Stimulated activated CD4-positive, alpha-beta T cell treated with anti-CD3 and anti-CD28 coated beads, Interleukin-12 subunit alpha, Interleukin-12 subunit beta, amount 100 ng/mL, for 48 hours (primary cell): Measurements from ENCODE around the gene ZNF766.
"Not testable (repeated sequence)": the region's sequence is repeated elsewhere in the genome, so short reads cannot be mapped to it uniquely, and the experiment has no call there.

Experiments
- DNase-seq, 3 donors: peaks; one replicate each; pipeline ENCODE4 v3.0.0-alpha.2; 2020; ENCODE audit warnings: low read depth in 2 of 3, low spot score in 1 of 3

ZNF766 gene

GRCh38 chr19:52269338-52270261, at the start of gene ZNF766:
Gene ZNF766, plus strand, starts transcription at chr19:52269587. Its CDS starts 27 bp downstream, at chr19:52269614.
- peak; percentile 93 to 97 (median 96) for DNase-seq

- no peak for DNase-seq
Observed at GRCh38 chr19:52219611-52220010, 49.8 kb upstream of the ZNF766 start.

GRCh38 chr19:52221031-52221430, 48.4 kb upstream of the ZNF766 start:
- DNase-seq, result no peak

DNA sequence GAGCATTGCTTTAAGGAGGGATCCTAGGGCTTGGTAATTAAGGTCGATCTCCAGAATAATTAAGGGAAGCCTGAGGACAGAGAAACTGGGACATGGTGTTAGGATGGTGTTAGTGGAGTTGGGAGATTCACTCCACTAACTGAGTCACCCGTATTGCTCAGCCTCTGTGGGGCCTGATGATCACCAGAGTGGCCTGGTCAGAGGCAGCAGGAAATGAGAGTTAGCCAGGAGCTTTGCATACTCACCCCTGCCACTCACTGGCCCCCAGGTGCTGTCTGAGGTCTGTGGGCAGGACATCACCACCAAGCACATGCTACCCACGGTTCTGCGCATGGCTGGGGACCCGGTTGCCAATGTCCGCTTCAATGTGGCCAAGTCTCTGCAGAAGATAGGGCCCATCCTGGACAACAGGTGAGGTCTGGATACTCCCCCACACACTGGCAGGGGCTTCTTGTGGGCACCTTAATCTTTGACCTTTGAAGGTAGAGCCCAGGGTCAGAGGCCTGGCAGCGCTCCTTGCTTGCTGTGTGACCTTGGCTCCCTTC, 47.5 kb upstream of the ZNF766 start:
- no peak for DNase-seq

DNA sequence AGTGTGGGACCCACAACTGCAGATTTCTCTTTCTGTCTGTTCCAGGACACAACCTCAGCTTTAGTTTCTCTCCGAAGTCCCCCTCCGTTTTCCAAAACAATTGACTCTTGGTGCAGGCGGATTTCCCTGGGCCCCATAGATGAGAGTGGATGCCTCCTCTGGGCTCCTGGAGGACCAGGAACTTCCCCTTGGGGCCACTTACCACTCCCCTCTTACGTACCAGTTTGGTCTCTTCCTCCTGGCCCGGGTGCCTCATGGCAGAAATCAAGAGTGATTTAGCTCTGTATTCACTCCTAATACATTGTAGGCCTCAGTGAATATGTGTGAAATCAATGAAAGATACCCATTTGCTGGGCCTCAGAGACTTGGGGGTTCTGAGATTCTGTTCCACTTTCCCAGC, 45.2 kb upstream of the ZNF766 start:
- no peak for DNase-seq

DNA sequence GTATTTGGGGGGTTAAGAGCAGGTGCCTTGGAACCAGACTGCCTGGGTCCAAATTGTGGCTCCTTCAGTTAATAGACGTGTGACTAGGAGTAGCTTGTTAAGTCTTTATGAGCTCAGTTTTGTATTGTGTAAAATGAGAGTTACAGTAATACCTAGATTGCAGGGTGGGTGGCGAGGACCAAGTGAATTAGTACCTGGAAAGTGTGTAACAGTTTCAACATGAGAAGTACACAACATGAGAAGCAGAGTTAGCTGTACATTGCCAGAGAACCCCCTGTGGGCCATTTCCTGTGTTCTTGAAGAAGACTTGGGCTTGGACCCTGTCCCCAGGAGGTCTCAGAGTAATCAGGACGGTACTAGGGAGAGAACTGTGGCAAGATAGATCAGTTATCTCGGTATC, 42.7 kb upstream of the ZNF766 start:
- peak; percentile 8 to 18 (median 9) for DNase-seq

GRCh38 chr19:52227196-52227940, 42.0 kb upstream of the ZNF766 start:
- DNase-seq, result no peak

GRCh38 chr19:52227980-52228379, 41.4 kb upstream of the ZNF766 start:
- no peak for DNase-seq

DNA sequence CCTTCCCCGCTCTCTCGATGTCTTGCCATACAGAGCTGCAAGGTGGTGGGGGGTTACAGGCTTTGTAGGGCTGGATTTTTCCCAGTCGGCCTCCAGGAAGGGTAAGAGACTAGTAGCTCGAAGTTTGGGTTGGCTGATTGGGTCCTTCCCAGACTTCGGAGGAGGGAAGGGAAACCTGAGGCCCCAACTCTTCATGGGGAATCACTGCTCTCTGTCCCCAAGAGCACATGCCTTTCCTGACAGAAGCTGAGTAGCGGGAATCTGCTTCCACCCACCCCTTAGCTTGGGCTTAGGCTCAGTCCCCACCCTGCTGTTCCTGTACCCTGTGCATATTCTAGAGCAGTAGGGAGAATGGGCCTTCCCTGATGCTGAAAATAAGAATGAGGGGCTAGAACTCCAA, 39.9 kb upstream of the ZNF766 start:
- DNase-seq, result no peak

DNA sequence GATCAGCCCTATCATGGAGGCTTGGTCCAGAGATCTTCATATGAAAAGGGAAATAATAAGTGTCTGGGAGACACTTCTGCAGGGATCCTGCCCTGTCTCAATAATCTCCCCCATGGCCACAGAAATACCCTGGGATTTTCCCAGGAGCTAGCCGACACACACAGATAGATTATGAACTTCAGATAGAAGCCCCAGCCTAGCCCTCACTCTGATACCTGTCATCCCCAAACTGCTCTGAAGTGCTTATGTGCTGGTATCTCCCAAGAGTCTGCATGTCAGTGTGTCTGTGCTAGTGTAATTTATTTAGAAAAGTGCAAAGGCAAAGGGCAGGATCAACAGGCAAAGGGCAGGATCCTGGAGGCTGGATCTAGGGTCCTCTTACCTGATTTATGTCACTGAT, 38.7 kb upstream of the ZNF766 start:
- no peak for DNase-seq

DNA sequence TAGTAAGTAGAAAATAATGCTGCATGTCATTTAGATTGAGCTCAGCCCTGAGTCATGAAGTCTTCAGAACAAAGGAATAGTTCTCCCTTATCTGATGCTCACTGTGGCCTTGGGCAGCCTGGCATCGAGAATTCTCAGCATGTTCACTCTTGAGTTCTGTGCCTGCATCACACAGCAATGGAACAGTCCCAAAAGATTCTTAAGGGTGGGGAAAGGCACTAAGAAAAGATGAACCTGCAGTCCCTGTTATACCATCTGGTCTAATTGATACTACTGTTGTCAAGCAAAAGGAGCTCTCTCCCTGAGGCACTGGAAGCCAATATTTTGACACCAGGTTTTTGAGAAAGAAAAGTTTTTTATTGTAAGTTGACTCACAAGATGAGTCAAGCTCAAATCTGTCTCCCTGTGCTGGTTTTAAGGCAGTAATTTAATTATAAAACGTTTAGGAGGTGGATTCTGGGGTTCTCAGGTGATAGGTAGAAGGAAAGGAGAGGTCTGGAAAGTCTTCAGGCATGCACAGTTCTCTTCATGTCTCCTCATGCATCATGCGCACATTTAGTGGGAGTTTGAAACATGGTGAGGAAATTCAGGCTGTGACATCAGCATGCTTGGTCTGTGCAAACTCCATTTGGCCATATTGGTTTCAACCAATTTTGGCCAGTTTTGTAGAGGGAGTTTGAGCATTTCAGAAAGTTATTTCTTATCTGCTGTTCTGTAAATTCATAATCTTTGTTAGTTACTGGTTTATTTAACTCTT, 38.1 kb upstream of the ZNF766 start:
- no peak for DNase-seq

DNA sequence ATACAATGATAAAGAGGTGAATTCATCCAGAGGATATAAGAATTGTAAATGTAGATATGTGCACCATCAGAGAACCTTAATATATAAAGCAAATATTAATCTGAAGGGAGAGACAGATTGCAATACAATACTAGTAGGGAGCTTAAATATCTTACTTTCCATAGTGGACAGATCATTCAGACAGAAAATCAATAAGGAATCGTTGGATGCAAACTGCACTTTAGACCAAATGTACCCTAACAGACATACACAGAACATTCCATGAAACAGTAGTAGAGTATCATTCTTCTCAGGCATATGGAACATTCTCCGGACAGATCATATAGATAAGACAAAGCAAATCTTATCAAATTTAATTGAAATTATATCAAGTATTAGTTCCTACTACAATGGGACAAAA, 35.0 kb upstream of the ZNF766 start:
- no peak for DNase-seq

DNA sequence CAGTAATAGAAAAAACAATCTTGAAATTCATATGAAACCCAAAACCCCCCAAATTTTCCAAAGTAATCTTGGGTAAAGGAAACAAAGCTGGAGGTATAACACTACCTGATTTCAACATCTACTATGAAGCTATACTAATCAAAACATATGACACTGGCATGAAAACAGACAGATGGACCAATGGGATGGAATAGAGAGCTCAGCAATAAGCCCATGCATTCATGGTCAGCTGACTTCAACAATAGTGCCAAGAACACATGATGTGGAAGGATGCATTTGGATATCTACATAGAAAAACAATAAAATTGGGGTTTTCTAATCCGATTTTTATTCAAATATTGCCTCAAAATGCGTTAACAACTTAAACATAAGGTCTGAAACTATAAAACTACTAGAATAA, 32.2 kb upstream of the ZNF766 start:
- DNase-seq, result no peak

DNA sequence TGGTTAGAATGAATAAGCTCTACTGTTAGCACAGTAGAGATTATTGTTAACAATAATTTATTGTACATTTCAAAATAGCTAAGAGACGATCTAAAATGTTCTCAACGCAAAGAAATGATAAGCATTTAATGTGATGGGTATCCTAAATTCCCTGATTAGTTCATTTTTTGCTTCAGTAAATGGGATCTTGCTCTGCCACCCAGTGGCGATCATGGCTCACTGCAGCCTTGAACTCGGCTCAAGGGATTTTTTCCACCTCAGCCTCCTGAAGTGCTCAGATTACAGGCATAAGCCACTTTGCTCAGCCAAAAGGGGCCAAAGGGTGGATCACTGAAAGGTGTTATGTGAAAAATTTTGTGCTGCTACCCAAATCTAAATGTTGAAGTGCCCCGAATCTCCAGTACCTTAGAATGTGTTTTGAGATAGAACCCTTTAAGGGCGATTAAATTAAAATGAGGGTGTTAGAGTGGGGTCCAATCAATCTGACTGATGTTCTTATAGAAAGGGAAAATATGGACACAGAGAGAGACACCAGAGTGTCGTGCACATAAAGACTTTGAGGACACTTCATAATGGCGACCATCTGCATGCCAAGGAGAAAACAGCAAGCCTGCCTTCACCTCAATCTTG, 31.5 kb upstream of the ZNF766 start:
- peak; percentile 25 to 55 (median 30) for DNase-seq

DNA sequence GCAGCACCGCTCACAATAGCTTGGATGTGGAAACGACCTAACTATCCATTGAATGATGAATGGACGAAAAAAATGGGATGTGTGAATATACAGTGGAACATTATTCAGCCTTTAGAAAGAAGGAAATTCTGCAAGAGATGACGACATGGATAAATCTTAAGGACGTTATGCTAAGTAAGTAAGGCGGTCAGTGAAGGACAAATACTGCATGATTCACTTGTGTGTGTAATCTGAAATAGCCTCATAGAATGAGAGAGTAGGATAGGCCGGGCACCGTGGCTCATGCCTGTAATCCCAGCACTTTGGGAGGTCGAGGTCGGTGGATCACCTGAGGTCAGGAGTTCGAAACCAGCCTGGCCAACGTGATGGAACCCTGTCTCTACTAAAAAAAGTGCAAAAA, 25.4 kb upstream of the ZNF766 start:
- no peak for DNase-seq

DNA sequence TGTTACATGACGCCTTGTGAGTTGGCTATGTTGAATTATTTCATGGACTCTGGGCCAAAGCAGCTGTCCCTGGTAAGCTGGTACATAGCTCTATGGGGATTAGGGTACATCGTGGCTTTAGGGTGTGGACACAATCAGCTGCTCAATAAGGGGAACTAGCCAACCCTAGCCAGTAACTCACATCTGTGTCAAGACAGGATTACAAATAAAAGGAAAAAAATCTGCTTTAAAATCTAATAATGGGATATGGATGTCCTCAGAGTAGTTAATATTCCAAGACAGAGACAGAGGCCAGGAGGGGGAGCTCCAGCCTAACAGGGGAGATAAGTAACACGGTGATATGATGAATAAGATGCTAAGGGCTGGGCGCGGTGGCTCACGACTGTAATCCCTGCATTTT, 21.1 kb upstream of the ZNF766 start:
- peak; percentile 41 to 49 (median 45) for DNase-seq

DNA sequence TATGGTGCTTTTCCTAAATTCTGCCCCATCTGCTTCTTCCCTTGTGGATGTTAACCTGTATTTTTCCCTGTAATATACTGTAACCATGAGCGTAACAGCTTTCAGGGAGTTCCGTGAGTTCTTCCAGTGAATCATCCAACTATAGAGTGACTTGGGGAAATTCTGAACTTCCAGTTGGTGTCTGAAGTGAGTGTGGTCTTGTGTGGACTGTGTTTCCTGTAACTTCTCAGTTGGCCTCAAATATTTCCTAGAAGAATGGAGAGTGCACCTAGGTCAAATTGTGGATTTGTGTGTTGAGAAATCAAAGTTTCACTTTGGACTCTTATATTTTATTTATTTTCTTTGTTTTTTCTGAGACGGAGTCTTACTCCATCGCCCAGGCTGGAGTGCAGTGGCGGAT, 11.0 kb upstream of the ZNF766 start:
- no peak for DNase-seq

DNA sequence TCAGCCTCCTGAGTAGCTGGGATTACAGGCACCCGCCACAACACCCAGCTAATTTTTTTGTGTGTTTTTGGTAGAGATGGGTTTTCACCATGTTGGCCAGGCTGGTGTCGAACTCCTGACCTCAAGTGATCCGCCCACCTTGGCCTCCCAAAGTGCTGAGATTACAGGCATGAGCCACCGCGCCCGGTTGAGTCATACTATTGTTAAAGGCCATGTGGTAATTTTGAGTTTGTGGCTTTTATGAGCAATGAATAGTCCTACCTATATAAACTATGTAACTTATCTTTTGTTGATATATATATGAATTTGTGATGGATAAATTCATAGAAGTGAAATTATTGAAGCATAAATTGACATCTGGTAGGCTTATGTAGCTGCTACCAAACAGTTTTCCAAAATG, 3.8 kb upstream of the ZNF766 start:
- DNase-seq, result not testable (repeated sequence)

DNA sequence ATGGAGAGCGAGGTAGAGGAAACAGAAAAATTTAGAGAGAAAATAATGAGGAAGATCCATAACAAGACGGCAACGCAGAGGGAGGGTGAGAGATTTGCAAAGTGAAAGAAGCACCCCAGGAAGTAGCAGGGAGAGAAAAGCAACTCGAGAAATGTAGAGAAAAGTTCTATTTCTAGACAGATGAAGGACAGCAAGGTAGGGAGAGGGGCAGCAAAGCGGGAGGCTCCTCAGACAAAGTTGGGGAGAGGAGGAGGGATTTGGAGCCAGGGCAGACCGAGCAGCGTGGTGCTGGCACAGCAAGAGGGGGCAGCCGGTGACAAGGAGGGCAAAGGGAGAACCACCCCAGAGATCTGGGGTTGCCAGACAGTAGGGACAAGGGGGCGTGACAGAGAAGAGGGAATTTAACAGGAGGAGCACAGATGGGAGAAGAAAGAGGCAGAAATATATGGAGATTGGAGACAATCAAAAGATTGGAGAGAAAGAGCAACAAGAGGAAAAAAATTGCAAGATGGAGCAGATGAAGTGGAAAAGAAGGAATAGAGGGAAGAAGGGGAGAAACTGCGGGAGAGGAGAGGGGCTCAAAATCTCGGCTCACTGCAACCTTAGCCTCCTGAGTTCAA, 989 bp downstream of the ZNF766 start:
- no peak for DNase-seq

- no peak for DNase-seq
Observed at GRCh38 chr19:52273301-52273700, 3.9 kb downstream of the ZNF766 start.
